Natural killer cell (primary cell): ENCODE measurements around the gene PPP1R3E. TPM values are rescaled to one million over a fixed set of nuclear protein-coding genes. Genes with fewer than 3 reads are reported as not detected.

Source experiments
- ATAC-seq, 3 donors: fragments of 150-1000 bp in 2 of 3; fragments of 200-7000 bp in 1 of 3; cut with Tn5 transposase; 1 replicate in 1 of 3; 2 replicates in 2 of 3; pipeline ENCODE4 v1.10.0; 2021; ENCODE audit warnings: mild to moderate bottlenecking in 2 of 3, moderate library complexity in 2 of 3
- DNase-seq, 2 donors: peaks; one replicate each; pipeline versions ENCODE4 v3.0.0 to v3.0.0-alpha.2; 2013 to 2021; ENCODE audit warnings: mixed read lengths in 1 of 2
- H3K27ac ChIP-seq: one replicate; pipeline ENCODE4 v1.5.1; 2013; ENCODE audit warnings: mild to moderate bottlenecking, low read length
- H3K27me3 ChIP-seq: one replicate; pipeline ENCODE4 v1.6.1; 2013; ENCODE audit warnings: low read length; ENCODE audit not compliant: control insufficient read depth, insufficient read depth
- H3K36me3 ChIP-seq: one replicate; pipeline ENCODE4 v1.6.1; 2013; ENCODE audit warnings: low read length; ENCODE audit not compliant: control insufficient read depth, insufficient read depth
- H3K4me1 ChIP-seq: one replicate; pipeline ENCODE4 v1.6.1; 2013; ENCODE audit warnings: low read length; ENCODE audit not compliant: control insufficient read depth, insufficient read depth
- H3K4me3 ChIP-seq: one replicate; pipeline ENCODE4 v1.5.1; 2013; ENCODE audit warnings: low read length
- H3K9me3 ChIP-seq: one replicate; pipeline ENCODE4 v1.6.1; 2013; ENCODE audit warnings: low read length; ENCODE audit not compliant: control insufficient read depth, insufficient read depth
- H3K27ac Mint-ChIP-seq, 2 donors: one replicate each; pipeline ENCODE4 v1.8.0; 2022; ENCODE audit warnings: mild to moderate bottlenecking in 2 of 2, mixed read lengths in 2 of 2, moderate library complexity in 1 of 2
- H3K27me3 Mint-ChIP-seq, 2 donors: one replicate each; pipeline ENCODE4 v1.8.0; 2022; ENCODE audit warnings: low read depth in 2 of 2, mixed read lengths in 2 of 2
- H3K36me3 Mint-ChIP-seq: one replicate; pipeline ENCODE4 v1.8.0; 2022; ENCODE audit warnings: mixed read lengths
- H3K4me1 Mint-ChIP-seq, 2 donors: one replicate each; pipeline ENCODE4 v1.8.0; 2022; ENCODE audit warnings: mixed read lengths in 2 of 2
- H3K4me3 Mint-ChIP-seq: one replicate; pipeline ENCODE4 v1.8.0; 2022; ENCODE audit warnings: mild to moderate bottlenecking, moderate library complexity, mixed read lengths
- H3K9me3 Mint-ChIP-seq, 2 donors: one replicate each; pipeline ENCODE4 v1.8.0; 2022; ENCODE audit warnings: mixed read lengths in 2 of 2
- WGBS: methylation state at CpG from one replicate; pipeline ENCODE4 v1.1.7; 2013; ENCODE audit warnings: missing lambda C conversion rate; ENCODE audit not compliant: insufficient coverage; 5-methylcytosine and 5-hydroxymethylcytosine counted together
- intact Hi-C: fragments of 100-400 bp; cut with micrococcal nuclease; formaldehyde crosslinking; loops from one replicate; pipeline ENCODE4 v1.14.2; 2022
- total RNA-seq, 4 donors: library from RNA; stranded (reverse); fragments of 120-200 nt in 1 of 4; gene quantifications; one replicate each; pipeline versions ENCODE4 v1.2.3 to v1.2.4, GENCODE V29; 2013 to 2022
- TF ChIP-seq, protein P1 (sequence below): fragments of 200-600 bp; IDR thresholded peaks from one replicate; pipeline ENCODE4 v1.8.0; 2022; ENCODE audit warnings: antibody characterized with exemption

Gene PPP1R3E
- total RNA-seq, 3 donors from 2014 or later (not counting 1 experiment from before 2014, with no cell fraction given), result 13.2 to 27.8 (median 25.1) TPM

DNA sequence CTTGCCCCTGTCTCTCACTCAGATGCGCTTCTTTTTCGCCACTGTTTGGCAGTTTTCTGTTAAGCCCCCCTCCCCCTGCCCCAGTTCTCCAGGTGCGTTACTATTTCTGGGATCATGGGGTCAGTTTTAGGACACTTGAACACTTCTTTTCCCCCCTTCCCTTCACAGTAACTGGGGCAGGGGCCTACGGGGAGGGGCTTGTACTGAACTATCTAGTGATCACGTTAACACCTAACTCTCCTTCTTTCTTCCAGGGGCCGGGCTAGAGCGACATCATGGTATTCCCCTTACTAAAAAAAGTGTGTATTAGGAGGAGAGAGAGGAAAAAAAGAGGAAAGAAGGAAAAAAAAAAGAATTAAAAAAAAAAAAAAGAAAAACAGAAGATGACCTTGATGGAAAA is 22.3 kb upstream of the PPP1R3E start:
- Histone ChIP-seq H3K27me3 (no peaks in the 10 kb centered on the region), H3K4me3 (no peak overlapping the region), H3K9me3 (no peaks in the 10 kb centered on the region), H3K27ac (no peak overlapping the region), H3K4me1 (peaks cover 22% of the 10 kb centered on the region), H3K36me3 (peaks cover 28% of the 10 kb centered on the region)
- intact Hi-C loops, result loop anchor here (5.0 to 10.0 kb wide), 3 partner anchors 60 to 408 kb away; partner anchors contain the start of gene RBM23
- ATAC-seq (no peak), DNase-seq (no peak)
- Mint-ChIP-seq H3K4me3 (no peak overlapping the region), H3K27ac (peak overlapping the region in 1 of 2 donors; percentile 3), H3K9me3 (no peaks in the 10 kb centered on the region), H3K4me1 (peaks cover 24 to 28% of the 10 kb centered on the region in 2 donors), H3K36me3 (no peaks in the 10 kb centered on the region), H3K27me3 (no peaks in the 10 kb centered on the region)
- WGBS, result 93% methylated on average over 3 of the region's 7 CpGs
- TF ChIP-seq, protein P1, sequence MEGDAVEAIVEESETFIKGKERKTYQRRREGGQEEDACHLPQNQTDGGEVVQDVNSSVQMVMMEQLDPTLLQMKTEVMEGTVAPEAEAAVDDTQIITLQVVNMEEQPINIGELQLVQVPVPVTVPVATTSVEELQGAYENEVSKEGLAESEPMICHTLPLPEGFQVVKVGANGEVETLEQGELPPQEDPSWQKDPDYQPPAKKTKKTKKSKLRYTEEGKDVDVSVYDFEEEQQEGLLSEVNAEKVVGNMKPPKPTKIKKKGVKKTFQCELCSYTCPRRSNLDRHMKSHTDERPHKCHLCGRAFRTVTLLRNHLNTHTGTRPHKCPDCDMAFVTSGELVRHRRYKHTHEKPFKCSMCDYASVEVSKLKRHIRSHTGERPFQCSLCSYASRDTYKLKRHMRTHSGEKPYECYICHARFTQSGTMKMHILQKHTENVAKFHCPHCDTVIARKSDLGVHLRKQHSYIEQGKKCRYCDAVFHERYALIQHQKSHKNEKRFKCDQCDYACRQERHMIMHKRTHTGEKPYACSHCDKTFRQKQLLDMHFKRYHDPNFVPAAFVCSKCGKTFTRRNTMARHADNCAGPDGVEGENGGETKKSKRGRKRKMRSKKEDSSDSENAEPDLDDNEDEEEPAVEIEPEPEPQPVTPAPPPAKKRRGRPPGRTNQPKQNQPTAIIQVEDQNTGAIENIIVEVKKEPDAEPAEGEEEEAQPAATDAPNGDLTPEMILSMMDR, result no peak

DNA sequence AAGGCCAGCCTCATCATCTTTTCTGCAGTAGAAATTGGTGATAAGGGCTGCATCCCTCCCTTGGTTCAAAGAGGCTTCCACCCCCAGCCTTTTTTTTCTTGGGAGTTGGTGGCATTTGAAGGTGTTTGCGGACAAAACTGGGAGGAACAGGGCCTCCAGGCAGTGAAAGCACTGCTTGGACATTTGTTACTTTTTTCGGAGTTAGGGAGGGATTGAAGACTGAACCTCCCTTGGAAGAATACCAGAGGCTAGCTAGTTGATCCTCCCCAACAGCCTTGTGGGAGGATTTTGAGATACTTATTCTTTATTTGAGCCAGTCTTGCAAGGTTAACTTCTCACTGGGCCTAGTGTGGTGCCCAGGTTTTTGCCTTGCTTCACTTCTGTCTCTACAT is 21.8 kb upstream of the PPP1R3E start:
- TF ChIP-seq, protein P1, result no peak
- Histone ChIP-seq H3K4me3 (no peak overlapping the region), H3K36me3 (peaks cover 28% of the 10 kb centered on the region), H3K27me3 (no peaks in the 10 kb centered on the region), H3K27ac (no peak overlapping the region), H3K9me3 (no peaks in the 10 kb centered on the region), H3K4me1 (peaks cover 23% of the 10 kb centered on the region)
- no peak for DNase-seq
- Mint-ChIP-seq H3K36me3 (no peaks in the 10 kb centered on the region), H3K9me3 (no peaks in the 10 kb centered on the region), H3K27me3 (no peaks in the 10 kb centered on the region), H3K27ac (no peak overlapping the region), H3K4me1 (peaks cover 29 to 34% of the 10 kb centered on the region in 2 donors), H3K4me3 (no peak overlapping the region)
- WGBS, result 93% methylated on average over 2 of the region's 2 CpGs
- intact Hi-C loops, result loop anchor here (5.0 to 10.0 kb wide), 2 partner anchors 60 to 407 kb away; partner anchors contain the start of gene RBM23
- no peak for ATAC-seq

DNA sequence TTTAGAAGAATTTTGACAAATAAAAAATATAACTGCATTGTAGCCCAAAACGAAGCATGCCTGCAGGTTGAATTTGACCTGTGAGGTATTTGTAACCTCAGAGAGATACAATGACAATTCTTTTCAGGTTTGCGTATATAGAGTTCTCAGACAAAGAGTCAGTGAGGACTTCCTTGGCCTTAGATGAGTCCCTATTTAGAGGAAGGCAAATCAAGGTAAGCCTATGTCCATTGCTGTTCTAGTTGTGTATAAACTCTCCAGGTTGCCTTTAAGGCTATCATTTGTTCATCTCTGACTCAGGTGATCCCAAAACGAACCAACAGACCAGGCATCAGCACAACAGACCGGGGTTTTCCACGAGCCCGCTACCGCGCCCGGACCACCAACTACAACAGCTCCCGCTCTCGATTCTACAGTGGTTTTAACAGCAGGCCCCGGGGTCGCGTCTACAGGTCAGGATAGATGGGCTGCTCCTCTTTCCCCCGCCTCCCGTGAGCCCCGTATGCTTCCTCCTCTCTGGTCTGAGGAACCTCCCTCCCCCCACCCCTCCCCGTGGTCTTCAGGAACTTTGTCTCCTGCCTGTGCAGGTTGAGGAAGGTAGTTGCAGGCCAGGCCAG is 21.3 kb upstream of the PPP1R3E start:
- 93% methylated on average over 17 of the region's 18 CpGs for WGBS
- Mint-ChIP-seq H3K4me1 (peaks cover 31 to 35% of the 10 kb centered on the region in 2 donors), H3K9me3 (no peaks in the 10 kb centered on the region), H3K27ac (peak overlapping the region; percentile 95 to 96), H3K27me3 (no peaks in the 10 kb centered on the region), H3K36me3 (no peaks in the 10 kb centered on the region), H3K4me3 (no peak overlapping the region)
- DNase-seq (no peak), ATAC-seq (no peak)
- no peaks in the 10 kb centered on the region for H3K27me3 ChIP-seq
- H3K36me3 ChIP-seq, result peaks cover 28% of the 10 kb centered on the region
- H3K4me1 ChIP-seq, result peaks cover 23% of the 10 kb centered on the region
- intact Hi-C loops, result loop anchor here (5.0 to 10.0 kb wide), 2 partner anchors 59 to 407 kb away; partner anchors contain the start of gene RBM23
- H3K27ac ChIP-seq, result no peak overlapping the region
- no peak overlapping the region for H3K4me3 ChIP-seq
- no peaks in the 10 kb centered on the region for H3K9me3 ChIP-seq
- TF ChIP-seq, protein P1, result no peak
